Bronchial epithelial cell (primary cell): ENCODE results near the gene ALPI. TPM values are rescaled to one million over a fixed set of nuclear protein-coding genes. Genes with fewer than 3 reads are reported as not detected.
A peak's percentile ranks its signal among the peaks of the same experiment; 100 is the strongest.
"Not testable (repeated sequence)": the region's sequence is repeated elsewhere in the genome, so short reads cannot be mapped to it uniquely, and the experiment has no call there.

Source experiments
- DNase-seq: peaks from one replicate; pipeline ENCODE4 v3.0.0-alpha.2; 2010; ENCODE audit warnings: low read depth
- FAIRE-seq: peaks from 2 replicates; lab custom pipeline; 2011; peaks lifted over from hg19 to GRCh38; lab: Jason Lieb, UNC
- H3K27me3 ChIP-seq: 2 replicates; pipeline ENCODE4 v1.5.1; 2011; ENCODE audit warnings: low read length; ENCODE audit not compliant: control insufficient read depth, insufficient read depth
- H3K36me3 ChIP-seq: 2 replicates; pipeline ENCODE4 v1.5.1; 2011; ENCODE audit warnings: low read length; ENCODE audit not compliant: control insufficient read depth, insufficient read depth
- H3K4me3 ChIP-seq: 2 replicates; pipeline ENCODE4 v1.5.1; 2011; ENCODE audit warnings: mild to moderate bottlenecking, low read depth, low read length, control low read depth
- CTCF ChIP-seq: IDR thresholded peaks from 2 replicates; pipeline ENCODE4 v1.5.1; 2011; ENCODE audit warnings: mild to moderate bottlenecking, moderate library complexity, low read length, control low read depth, inconsistent platforms; ENCODE audit not compliant: insufficient read depth, severe bottlenecking
- total RNA-seq: library from RNA; depleted of rRNA; stranded (reverse); fragments of >200 nt; gene quantifications from 2 replicates; pipeline ENCODE4 v1.2.1, GENCODE V29; 2014

Gene ALPI
- total RNA-seq, 1 donor from 2014 or later = not detected

- TF ChIP-seq CTCF = no peak
- H3K27me3 ChIP-seq = peaks cover 41% of the 10 kb centered on the region
- peak overlapping the region; percentile 20 for H3K4me3 ChIP-seq
- FAIRE-seq = no peak
- no peaks in the 10 kb centered on the region for H3K36me3 ChIP-seq
- DNase-seq = peak; percentile 3
Measured at GRCh38 chr2:232420463-232421188, 35.3 kb upstream of the ALPI start.

GRCh38 chr2:232421189-232421785 lies 34.7 kb upstream of the ALPI start:
- DNase-seq (no peak), FAIRE-seq (no peak)
- H3K36me3 ChIP-seq = no peaks in the 10 kb centered on the region
- no peak for TF ChIP-seq CTCF
- peaks cover 39% of the 10 kb centered on the region for H3K27me3 ChIP-seq
- H3K4me3 ChIP-seq = peak overlapping the region; percentile 20

GRCh38 chr2:232422051-232422450 lies 33.9 kb upstream of the ALPI start:
- Histone ChIP-seq H3K36me3 (no peaks in the 10 kb centered on the region), H3K27me3 (peaks cover 39% of the 10 kb centered on the region), H3K4me3 (no peak overlapping the region)
- FAIRE-seq (no peak), DNase-seq (no peak)
- TF ChIP-seq CTCF = no peak

- FAIRE-seq, H3K4me3 ChIP-seq, H3K36me3 ChIP-seq, DNase-seq: not testable (repeated sequence)
- peaks cover 34% of the 10 kb centered on the region for H3K27me3 ChIP-seq
Measured at GRCh38 chr2:232422996-232423395, 33.0 kb upstream of the ALPI start.

- not testable (repeated sequence) for DNase-seq, FAIRE-seq, H3K4me3 ChIP-seq, H3K36me3 ChIP-seq
- peaks cover 30% of the 10 kb centered on the region for H3K27me3 ChIP-seq
Measured at GRCh38 chr2:232423407-232423806, 32.5 kb upstream of the ALPI start.

GRCh38 chr2:232431705-232432590 lies 24.0 kb upstream of the ALPI start:
- no peak overlapping the region for H3K4me3 ChIP-seq
- no peak for TF ChIP-seq CTCF
- no peak for DNase-seq
- no peak for FAIRE-seq
- no peaks in the 10 kb centered on the region for H3K27me3 ChIP-seq
- no peaks in the 10 kb centered on the region for H3K36me3 ChIP-seq
